SH-SY5Y (cell line): ENCODE results near the gene WDHD1.

Experiments
- GATA2 ChIP-seq: IDR thresholded peaks from 2 replicates; pipeline ENCODE4 v1.6.1; 2011; ENCODE audit warnings: mild to moderate bottlenecking, low read depth, low read length
- GATA3 ChIP-seq: IDR thresholded peaks from 2 replicates; pipeline ENCODE4 v1.6.1; 2011; ENCODE audit warnings: low read depth, mild to moderate bottlenecking, low read length, moderate library complexity

- TF ChIP-seq GATA2 (no peak), GATA3 (no peak)
These were observed 41.7 kb downstream of the WDHD1 start for GRCh38 chr14:54985156-54985555.
